Fibroblast of mammary gland (primary cell): ENCODE data around the gene PRODH2.
A peak's percentile ranks its signal among the peaks of the same experiment; 100 is the strongest.
"Not testable (repeated sequence)": the region's sequence is repeated elsewhere in the genome, so short reads cannot be mapped to it uniquely, and the experiment has no call there.

Source experiments
- DNase-seq: peaks from one replicate; pipeline ENCODE4 v3.0.0-alpha.2; 2010; ENCODE audit warnings: low read depth
- H3K4me3 ChIP-seq: 2 replicates; pipeline ENCODE4 v1.5.1; 2011; ENCODE audit warnings: low read depth, mild to moderate bottlenecking, low read length, moderate library complexity; ENCODE audit not compliant: control insufficient read depth
- TF ChIP-seq, protein P1 (sequence below): conservative IDR thresholded peaks from 2 replicates; pipeline ENCODE4 v1.5.1; 2011; ENCODE audit warnings: low read depth, low read length, inconsistent platforms; ENCODE audit not compliant: control insufficient read depth, insufficient read depth

PRODH2 gene

DNA sequence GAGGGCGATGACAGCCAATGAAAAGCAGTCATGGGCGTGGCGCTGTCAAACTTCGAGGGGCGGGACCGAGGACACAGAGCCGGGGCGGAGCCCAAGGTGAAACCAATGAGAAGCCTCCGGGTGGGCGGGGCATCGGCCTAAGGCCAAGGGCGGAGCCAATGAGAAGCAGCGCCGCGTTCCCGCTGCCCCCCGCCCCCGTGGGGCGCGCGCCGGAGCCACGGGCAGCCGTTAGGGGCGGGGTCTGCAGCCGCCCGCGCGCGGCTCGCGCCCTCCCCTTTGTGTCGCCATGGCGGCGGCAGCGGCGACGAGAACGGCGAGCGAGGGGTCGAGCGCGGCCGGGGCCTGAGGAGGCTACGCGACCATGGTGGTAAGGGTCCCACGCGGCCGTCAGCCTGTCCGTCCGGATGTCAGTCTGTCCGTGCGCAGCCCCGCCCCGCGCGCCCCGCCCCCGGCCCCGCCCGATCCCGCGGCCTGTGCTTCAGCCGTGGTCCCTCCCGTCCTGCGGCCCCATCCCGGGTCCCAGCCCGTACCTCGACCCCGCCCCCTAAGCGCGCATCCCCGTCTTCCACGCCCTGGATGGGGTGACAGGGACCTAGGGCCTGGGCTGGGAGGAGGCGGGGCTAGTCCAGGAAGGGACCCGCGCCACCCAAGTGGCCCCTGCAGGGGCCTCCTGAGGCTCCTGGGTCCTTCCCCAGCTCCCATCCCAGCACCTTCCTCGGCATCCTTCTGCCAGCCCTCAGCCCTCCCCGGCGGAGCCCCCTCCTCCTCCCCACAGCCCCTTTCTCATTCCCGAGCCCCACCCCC, 37.1 kb downstream of the PRODH2 start, which contains the start of gene ARHGAP33:
TSS of gene ARHGAP33 (plus strand) at position 267 of the 804 bp plus-strand sequence. CDS start at position 362, 95 bp downstream.
- TF ChIP-seq, protein P1, sequence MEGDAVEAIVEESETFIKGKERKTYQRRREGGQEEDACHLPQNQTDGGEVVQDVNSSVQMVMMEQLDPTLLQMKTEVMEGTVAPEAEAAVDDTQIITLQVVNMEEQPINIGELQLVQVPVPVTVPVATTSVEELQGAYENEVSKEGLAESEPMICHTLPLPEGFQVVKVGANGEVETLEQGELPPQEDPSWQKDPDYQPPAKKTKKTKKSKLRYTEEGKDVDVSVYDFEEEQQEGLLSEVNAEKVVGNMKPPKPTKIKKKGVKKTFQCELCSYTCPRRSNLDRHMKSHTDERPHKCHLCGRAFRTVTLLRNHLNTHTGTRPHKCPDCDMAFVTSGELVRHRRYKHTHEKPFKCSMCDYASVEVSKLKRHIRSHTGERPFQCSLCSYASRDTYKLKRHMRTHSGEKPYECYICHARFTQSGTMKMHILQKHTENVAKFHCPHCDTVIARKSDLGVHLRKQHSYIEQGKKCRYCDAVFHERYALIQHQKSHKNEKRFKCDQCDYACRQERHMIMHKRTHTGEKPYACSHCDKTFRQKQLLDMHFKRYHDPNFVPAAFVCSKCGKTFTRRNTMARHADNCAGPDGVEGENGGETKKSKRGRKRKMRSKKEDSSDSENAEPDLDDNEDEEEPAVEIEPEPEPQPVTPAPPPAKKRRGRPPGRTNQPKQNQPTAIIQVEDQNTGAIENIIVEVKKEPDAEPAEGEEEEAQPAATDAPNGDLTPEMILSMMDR, result no peak
- peak within 1 kb of the TSS; percentile 66 for H3K4me3 ChIP-seq

GRCh38 chr19:35775046-35775297, 37.7 kb downstream of the PRODH2 start:
- peak overlapping the region; percentile 29 for H3K4me3 ChIP-seq
- TF ChIP-seq, protein P1, result no peak
- DNase-seq, result no peak

More for the DNA sequence above, 37.1 kb downstream of the PRODH2 start, which contains the start of gene ARHGAP33:
- DNase-seq, result peak; percentile 93

DNA sequence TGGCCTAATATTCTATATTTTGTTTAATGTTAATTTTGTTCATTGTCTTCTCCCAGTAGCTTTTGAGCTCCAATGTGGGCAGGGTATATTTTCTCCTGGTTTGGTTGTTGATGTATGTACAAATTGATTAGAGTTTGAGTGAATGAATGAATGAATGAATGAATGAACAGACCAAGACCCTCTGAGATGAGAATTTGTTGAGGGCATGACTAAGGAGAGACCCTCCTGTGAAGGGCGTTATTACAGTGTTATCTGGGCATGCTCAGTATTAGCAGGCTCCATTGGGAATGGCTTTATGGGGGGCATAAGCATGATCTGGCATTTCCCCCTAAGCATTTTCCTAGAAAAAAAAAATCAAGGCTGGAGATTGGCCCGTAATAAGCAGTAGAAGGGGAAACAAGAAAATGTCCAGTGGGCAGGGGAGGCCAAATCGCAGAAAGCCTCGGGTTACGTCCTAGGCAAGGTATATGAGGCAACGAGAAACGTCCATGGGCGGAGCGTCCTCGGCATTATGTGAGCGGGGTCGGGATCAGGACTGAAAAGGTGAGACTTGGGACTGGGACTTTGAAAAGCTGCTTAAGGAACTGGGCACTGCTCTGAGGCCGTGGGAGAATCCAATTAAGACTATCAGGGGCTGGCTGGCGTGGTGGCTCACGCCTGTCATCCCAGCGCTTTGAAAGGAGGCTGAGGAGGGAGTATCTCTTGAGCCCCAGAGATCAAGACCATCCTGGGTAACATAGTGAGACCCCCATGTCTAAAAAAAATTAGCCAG, 38.2 kb downstream of the PRODH2 start:
- no peak for DNase-seq
- no peak overlapping the region for H3K4me3 ChIP-seq
- TF ChIP-seq, protein P1, result no peak

DNA sequence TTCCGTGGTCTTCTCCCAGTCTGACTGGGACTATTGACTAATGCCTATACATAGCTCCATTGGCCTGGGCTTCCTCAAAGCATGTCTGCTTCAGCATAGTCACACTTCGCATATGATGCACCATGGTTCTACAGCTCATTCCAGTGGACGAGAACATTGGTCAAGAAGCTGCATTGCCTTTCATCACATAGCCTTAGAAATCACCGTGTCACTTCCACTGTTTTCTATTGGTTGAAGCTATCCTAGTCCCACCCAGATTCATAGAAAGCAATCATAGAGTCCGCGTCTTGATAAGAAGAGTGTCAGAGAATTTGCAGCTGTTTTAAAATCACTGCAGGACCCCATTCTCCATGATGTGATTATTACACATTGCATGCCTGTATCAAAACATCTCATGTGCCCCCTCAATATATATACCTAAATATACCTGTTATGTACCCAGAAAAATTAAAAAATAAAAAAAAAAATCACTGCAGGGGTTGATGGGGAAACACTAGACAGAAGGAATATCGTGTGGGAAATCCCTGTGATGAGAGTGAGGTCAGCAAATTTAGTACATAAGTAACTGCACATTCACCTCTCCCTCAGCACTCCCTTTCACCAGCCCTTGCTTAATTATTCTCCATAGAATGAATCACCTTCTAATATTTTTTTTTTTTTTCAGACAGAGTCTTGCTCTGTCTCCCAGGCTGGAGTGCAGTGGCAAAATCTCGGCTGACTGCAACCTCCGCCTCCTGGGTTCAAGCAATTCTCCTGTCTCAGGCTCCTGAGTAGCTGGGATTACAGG, 39.4 kb downstream of the PRODH2 start:
- TF ChIP-seq, protein P1, result no peak
- peak; percentile 76 for DNase-seq
- no peak overlapping the region for H3K4me3 ChIP-seq

DNA sequence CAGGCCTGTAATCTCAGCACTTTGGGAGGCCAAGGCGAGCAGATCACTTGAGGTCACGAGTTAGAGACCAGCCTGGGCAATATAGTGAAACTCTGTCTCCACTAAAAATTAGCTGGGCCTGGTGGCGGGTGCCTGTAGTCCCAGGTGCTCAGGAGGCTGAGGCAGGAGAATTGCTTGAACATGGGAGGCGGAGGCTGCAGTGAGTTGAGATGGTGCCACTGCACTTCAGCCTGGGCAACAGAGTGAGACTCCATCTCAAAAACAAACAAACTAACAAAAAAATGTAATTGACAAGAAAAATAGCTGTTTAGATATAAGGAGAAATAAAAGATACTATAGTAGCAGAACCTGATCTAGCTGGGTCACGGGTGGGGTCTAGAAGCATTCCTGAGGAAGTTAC, 40.3 kb downstream of the PRODH2 start:
- not testable (repeated sequence) for DNase-seq, H3K4me3 ChIP-seq

GRCh38 chr19:35768082-35768421, 44.6 kb downstream of the PRODH2 start:
- H3K4me3 ChIP-seq, result no peak overlapping the region
- DNase-seq, result no peak
- TF ChIP-seq, protein P1, result no peak
